ENCODE measurements around the gene PTH1R.

GRCh38 chr3:46944191-46944590, 66.7 kb downstream of the PTH1R start:
- TF ChIP-seq CTCF (IDR thresholded peaks at IDR 0.05; ENCODE audit: insufficient read depth, low read length) (no peak), POLR2AphosphoS5 (IDR thresholded peaks at IDR 0.05; ENCODE audit: low read depth) (no peak), GABPA (IDR thresholded peaks at IDR 0.05; ENCODE audit: low read depth) (no peak), REST (IDR thresholded peaks at IDR 0.05; ENCODE audit: insufficient replicate concordance, low read depth) (no peak)
